ENCODE results near the gene ZBTB17. TPM values are rescaled to one million over a fixed set of nuclear protein-coding genes. Genes with fewer than 3 reads are reported as not detected.
"Not testable (repeated sequence)": the region's sequence is repeated elsewhere in the genome, so short reads cannot be mapped to it uniquely, and the experiment has no call there.

Gene ZBTB17
- total RNA-seq = 46.9 TPM

DNA sequence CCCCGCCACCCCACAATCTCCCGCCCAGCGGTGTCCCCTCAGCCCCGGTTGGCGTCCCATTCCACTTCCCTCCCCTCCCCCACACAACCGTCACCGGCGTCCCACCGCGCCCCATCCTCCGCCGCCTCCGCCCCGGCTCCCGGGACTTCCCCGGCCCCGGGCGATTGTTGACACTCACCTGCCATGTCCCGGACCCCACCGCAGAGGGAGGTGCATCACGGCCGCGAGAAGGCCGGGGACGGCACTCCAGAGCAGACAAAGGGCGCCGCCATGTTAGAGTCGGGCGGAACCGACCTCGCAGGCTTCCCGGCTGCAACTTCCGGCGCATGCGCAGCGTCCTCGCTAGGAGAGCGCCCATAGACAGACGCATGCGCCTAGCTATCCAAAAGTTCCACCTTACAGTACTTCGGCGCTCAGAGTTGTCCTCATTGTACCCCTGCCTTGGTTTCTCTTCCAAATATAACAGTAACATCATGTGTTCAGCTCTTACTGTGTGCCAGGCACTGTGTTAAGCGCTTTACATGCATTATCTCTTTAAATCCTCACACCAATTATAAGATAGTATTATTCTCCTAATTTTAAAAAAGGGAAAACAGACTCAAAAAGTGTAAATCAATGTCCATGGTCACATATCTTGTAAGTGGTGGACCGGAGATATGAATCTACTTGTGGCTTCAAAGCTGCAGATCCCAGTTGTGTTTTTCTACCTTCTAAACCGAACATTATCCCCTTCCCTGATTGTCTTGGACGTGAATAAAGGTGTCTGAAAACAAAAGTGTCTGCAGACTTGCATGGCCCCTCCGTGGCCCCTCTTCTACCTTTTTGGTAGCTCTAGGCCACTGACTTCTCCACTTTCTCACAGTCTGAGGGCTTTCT lies at the start of gene ZBTB17:
ZBTB17 (minus strand) TSS at position 297 of the 876 bp plus-strand sequence. CDS start 27,606 bp downstream, outside the sequence.
- DNase-seq (ENCODE audit: low spot score in 2 of 2) (peak; percentile 87 to 88), FAIRE-seq (no peak)

GRCh38 chr1:16023050-16023653 lies 47.3 kb upstream of the ZBTB17 start:
- no peak for DNase-seq (ENCODE audit: low spot score in 2 of 2)
- FAIRE-seq = no peak

DNA sequence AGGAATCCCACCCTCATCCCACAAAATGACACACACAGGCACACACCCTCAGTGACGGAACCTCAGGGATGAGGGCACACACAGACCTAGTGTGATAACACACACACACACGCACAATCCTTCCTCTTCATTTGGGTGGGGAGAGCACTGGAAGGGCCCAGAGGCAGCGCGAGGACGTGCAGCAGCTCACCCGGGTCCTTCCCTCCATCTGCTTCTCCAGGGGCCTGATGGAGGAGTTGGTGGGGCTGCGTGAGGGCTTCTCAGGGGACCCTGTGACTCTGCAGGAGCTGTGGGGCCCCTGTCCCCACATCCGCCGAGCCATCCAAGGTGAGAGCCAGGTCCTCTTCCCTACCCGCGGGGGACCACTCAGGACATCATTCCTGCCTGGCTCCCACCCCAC lies 46.5 kb upstream of the ZBTB17 start:
- no peak for DNase-seq (ENCODE audit: low spot score in 2 of 2)
- FAIRE-seq = no peak

DNA sequence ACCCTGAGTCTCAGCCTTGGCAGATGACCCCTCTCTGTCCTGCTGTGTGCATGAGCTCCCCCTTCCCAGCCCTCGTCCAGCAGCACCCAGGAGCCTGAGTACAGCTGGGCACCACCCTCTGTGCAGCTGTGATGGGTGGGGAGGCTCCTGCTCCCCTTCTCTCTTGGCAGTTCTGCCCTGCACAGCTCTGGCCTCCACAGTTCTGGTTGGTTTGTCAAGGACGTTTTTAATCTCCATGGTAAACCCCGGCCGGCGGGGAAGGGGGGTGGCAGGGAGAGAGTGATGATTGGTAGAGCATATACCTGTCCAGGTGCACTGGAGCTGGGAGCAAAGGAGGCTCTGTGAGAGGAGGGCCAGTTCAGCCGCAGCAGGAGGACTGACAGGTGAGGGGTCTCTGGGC lies 45.8 kb upstream of the ZBTB17 start, which contains the start of gene CLCNKA:
CLCNKA (plus strand) TSS at position 356 of the 400 bp plus-strand sequence. CDS start 584 bp downstream, outside the sequence.
- FAIRE-seq (no peak), DNase-seq (ENCODE audit: low spot score in 2 of 2) (no peak)

DNA sequence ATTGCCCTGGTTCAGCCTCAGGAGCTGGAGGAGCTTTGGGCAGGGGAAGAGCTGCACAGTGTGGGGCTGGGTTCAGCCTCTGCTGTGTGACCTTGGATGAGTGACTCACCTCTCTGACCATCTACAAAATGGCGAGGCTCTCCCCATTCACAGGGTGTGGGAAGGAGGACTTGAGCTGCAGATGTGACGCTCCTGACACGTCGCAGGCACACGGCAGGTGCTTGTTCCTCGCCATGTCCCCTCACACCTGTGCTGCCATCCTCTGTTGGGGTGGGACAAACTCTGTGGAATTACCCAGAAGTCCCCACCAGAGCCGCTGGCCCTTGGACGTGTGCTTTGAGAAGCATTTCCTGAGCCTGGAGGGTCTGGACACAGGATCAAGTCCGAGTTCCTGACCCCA lies 45.0 kb upstream of the ZBTB17 start:
- not testable (repeated sequence) for DNase-seq (ENCODE audit: low spot score in 2 of 2); FAIRE-seq

DNA sequence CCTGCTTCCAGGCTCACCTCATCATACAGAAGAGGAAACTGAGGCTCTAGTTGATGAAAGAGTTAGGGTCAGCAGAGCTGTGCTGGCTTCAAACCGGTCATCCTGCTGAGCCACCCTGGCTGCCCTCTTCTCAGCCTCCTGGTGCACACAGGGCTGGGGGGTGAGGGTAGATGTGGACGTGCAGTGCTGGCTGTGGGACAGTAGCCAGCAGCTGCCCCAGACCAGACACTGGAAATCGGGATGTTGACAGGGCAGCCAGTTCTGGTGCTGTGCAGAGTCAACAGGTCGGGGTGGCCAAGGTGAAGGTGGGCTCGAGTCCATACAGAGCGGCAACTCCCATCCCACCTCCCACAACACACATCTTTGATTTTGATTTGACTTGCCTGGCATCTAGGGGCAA lies 44.4 kb upstream of the ZBTB17 start:
- no peak for DNase-seq (ENCODE audit: low spot score in 2 of 2)
- FAIRE-seq = no peak

- DNase-seq (ENCODE audit: low spot score in 2 of 2) (no peak), FAIRE-seq (no peak)
Measured at GRCh38 chr1:16019644-16020277, 43.9 kb upstream of the ZBTB17 start.

- no peak for DNase-seq (ENCODE audit: low spot score in 2 of 2)
- FAIRE-seq = no peak
Measured at GRCh38 chr1:16018749-16019643, 43.1 kb upstream of the ZBTB17 start.

DNA sequence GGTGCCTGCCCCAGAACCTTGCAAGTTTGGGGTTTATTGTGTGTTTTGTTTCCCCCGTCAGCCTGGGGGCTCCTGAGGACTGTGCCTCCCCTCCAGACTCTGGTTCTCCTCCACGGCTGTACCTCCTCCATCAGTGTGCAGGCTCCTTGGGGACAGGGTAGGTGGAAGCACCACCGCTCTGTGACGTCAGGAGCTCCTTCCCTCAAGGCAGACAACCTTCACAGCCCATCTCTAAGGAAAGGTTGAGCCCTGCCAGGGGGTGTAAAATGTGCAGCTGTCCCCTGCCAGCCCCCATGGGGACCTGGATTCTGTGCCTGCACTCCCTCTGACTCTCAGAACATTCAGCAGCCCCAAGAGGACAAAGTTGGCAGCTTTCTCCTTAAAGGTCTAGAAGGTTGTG lies 42.4 kb upstream of the ZBTB17 start:
- FAIRE-seq = no peak

GRCh38 chr1:16017461-16018303 lies 41.8 kb upstream of the ZBTB17 start, which contains the start of gene HSPB7:
Gene HSPB7, minus strand, starts transcription at chr1:16018043. Its CDS starts 80 bp downstream, at chr1:16017963.
- no peak for DNase-seq (ENCODE audit: low spot score in 2 of 2)
- FAIRE-seq = no peak

More for the DNA sequence above, 42.4 kb upstream of the ZBTB17 start:
- no peak for DNase-seq (ENCODE audit: low spot score in 2 of 2)

- FAIRE-seq (no peak), DNase-seq (ENCODE audit: low spot score in 2 of 2) (no peak)
Measured at GRCh38 chr1:16017076-16017460, 41.2 kb upstream of the ZBTB17 start.

GRCh38 chr1:16015960-16016901 lies 40.3 kb upstream of the ZBTB17 start:
- no peak for FAIRE-seq

GRCh38 chr1:16015491-16015890 lies 39.6 kb upstream of the ZBTB17 start:
- DNase-seq (ENCODE audit: low spot score in 2 of 2) (no peak), FAIRE-seq (no peak)

More at GRCh38 chr1:16015960-16016901, 40.3 kb upstream of the ZBTB17 start:
- DNase-seq (ENCODE audit: low spot score in 2 of 2) = no peak

DNA sequence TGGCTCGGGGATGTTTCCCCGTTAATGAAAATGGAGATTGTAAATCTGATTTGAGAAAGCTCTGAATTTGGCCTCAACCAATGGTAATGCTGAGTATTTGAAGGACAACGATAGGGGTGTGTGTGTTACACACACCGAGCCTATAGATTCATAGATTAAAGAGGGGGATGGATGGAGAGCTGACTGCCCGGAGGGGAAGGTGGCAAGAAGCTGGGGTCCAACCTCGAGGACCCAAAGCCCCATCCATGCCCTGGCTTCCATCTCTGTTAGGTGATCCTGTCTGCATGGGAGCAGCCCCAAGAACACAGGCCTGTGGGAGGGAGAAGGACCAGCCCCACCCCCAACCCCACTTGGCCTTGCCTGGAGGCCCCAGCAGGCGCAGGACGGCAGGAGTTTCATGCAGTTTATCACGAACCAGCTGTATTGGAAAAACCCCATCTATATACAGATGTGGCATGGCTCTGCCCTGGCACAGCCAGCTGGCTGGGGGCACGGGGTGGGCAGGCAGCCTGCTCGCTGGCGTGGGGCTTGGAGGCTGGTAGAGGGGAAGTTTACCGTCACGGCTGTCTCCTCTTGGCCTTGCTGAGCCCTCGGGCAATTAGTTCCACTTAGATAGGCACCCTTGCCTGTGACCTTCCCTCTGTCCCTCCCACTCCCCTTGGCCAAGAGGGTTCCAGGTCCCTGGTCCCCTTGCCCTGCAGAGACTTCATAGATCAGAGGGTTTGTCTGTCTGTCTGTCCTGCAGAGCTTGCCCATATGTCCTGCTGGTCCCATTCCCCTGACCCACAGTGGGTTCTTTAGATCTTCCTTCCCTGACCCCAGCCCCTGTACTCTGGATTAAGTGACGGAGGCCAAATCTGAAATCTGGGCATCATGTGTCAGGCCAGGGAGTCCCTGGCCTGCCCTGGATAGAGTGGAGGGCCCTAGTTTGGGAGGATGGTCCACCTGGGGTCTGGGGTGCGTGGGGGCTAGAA lies 38.9 kb upstream of the ZBTB17 start:
- no peak for FAIRE-seq
- no peak for DNase-seq (ENCODE audit: low spot score in 2 of 2)

DNA sequence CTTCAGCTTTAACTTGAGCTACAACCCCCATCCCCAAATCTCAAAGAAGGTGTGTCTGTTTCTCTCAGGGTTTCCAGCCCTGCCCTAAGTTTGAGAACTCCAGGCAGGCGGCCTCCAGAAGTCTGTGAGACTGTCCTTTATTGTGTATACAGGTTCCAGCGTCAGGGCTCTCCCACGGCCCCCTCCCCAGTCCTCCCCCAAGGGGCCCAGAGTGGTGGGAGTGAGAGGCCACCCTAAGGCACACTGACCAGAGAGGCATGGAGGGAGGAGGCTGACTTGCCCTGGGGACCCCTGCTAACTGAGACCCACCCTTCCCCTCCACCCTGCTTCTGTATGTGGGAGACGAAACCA lies 38.0 kb upstream of the ZBTB17 start:
- DNase-seq (ENCODE audit: low spot score in 2 of 2) = no peak
- no peak for FAIRE-seq

GRCh38 chr1:16013220-16013907 lies 37.5 kb upstream of the ZBTB17 start:
- DNase-seq (ENCODE audit: low spot score in 2 of 2) = peak in 1 of 2 donors; percentile 76

More at GRCh38 chr1:16013220-16013907, 37.5 kb upstream of the ZBTB17 start:
- FAIRE-seq = no peak

Measured in frontal cortex (tissue), 4 donors.